ENCODE data around the gene GNS.

- TF ChIP-seq EP300 (IDR thresholded peaks at IDR 0.05; ENCODE audit: borderline replicate concordance) = no peak
- TF ChIP-seq RAD21 (IDR thresholded peaks at IDR 0.05; ENCODE audit: low read depth) = no peak
- no peak for TF ChIP-seq TEAD4 (IDR thresholded peaks at IDR 0.05)
- TF ChIP-seq CEBPB (IDR thresholded peaks at IDR 0.05) = no peak
- no peak for TF ChIP-seq TAF1 (IDR thresholded peaks at IDR 0.05; ENCODE audit: low read depth)
- TF ChIP-seq, protein P1, sequence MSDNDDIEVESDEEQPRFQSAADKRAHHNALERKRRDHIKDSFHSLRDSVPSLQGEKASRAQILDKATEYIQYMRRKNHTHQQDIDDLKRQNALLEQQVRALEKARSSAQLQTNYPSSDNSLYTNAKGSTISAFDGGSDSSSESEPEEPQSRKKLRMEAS (IDR thresholded peaks at IDR 0.05) = no peak
- TF ChIP-seq, protein P2, sequence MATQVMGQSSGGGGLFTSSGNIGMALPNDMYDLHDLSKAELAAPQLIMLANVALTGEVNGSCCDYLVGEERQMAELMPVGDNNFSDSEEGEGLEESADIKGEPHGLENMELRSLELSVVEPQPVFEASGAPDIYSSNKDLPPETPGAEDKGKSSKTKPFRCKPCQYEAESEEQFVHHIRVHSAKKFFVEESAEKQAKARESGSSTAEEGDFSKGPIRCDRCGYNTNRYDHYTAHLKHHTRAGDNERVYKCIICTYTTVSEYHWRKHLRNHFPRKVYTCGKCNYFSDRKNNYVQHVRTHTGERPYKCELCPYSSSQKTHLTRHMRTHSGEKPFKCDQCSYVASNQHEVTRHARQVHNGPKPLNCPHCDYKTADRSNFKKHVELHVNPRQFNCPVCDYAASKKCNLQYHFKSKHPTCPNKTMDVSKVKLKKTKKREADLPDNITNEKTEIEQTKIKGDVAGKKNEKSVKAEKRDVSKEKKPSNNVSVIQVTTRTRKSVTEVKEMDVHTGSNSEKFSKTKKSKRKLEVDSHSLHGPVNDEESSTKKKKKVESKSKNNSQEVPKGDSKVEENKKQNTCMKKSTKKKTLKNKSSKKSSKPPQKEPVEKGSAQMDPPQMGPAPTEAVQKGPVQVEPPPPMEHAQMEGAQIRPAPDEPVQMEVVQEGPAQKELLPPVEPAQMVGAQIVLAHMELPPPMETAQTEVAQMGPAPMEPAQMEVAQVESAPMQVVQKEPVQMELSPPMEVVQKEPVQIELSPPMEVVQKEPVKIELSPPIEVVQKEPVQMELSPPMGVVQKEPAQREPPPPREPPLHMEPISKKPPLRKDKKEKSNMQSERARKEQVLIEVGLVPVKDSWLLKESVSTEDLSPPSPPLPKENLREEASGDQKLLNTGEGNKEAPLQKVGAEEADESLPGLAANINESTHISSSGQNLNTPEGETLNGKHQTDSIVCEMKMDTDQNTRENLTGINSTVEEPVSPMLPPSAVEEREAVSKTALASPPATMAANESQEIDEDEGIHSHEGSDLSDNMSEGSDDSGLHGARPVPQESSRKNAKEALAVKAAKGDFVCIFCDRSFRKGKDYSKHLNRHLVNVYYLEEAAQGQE (IDR thresholded peaks at IDR 0.05; ENCODE audit: low read depth) = no peak
- no peak for TF ChIP-seq FOXM1 (IDR thresholded peaks at IDR 0.05; ENCODE audit: borderline replicate concordance, low read depth)
- TF ChIP-seq YY1 (IDR thresholded peaks at IDR 0.05; ENCODE audit: low read depth) = no peak
- TF ChIP-seq ZBTB7A (IDR thresholded peaks at IDR 0.05; ENCODE audit: low read depth) = no peak
- TF ChIP-seq, protein P3, sequence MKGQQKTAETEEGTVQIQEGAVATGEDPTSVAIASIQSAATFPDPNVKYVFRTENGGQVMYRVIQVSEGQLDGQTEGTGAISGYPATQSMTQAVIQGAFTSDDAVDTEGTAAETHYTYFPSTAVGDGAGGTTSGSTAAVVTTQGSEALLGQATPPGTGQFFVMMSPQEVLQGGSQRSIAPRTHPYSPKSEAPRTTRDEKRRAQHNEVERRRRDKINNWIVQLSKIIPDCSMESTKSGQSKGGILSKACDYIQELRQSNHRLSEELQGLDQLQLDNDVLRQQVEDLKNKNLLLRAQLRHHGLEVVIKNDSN (IDR thresholded peaks at IDR 0.05) = no peak
- no peak for TF ChIP-seq CREB1 (IDR thresholded peaks at IDR 0.05; ENCODE audit: low read depth)
- no peak for TF ChIP-seq NFIC (IDR thresholded peaks at IDR 0.05)
Observed at GRCh38 chr12:64706857-64707256, 52.3 kb downstream of the GNS start.

All from Ishikawa (cell line).